ENCODE measurements around the gene BANP.
"Not testable (repeated sequence)": the region's sequence is repeated elsewhere in the genome, so short reads cannot be mapped to it uniquely, and the experiment has no call there.

- not testable (repeated sequence) for TF ChIP-seq SIN3A (IDR thresholded peaks at IDR 0.05; ENCODE audit: borderline replicate concordance, insufficient read depth, low read depth, low read length); CTCF (IDR thresholded peaks at IDR 0.05)
Measured at GRCh38 chr16:88100801-88101622, 149.8 kb downstream of the BANP start.
